WTC11 (cell line): ENCODE data around the gene TCF12. TPM values are rescaled to one million over a fixed set of nuclear protein-coding genes. Genes with fewer than 3 reads are reported as not detected.

Experiments
- ATAC-seq: fragments of 200-7000 bp; cut with Tn5 transposase; 2 replicates; pipeline ENCODE4 v1.10.0; 2021; ENCODE audit warnings: mild to moderate bottlenecking, moderate library complexity
- CTCF ChIA-PET: fragments of 300-600 bp; sonication (Branson Sonifier 250); formaldehyde crosslinking; loops from one replicate; lab custom pipeline; 2021; ENCODE audit warnings: antibody characterized with exemption; lab: Charles Lee
- POLR2A ChIA-PET: fragments of 350-600 bp; sonication (Branson Sonifier 250); formaldehyde crosslinking; loops from one replicate; lab custom pipeline; 2021; ENCODE audit warnings: antibody characterized with exemption; lab: Charles Lee
- DNase-seq: peaks from one replicate; pipeline ENCODE4 v3.0.0; 2021; ENCODE audit warnings: low spot score
- H3K27ac Mint-ChIP-seq: 2 replicates; pipeline ENCODE4 v1.8.0; 2021; ENCODE audit warnings: mixed read lengths
- H3K27me3 Mint-ChIP-seq: 2 replicates; pipeline ENCODE4 v1.8.0; 2021; ENCODE audit warnings: low read depth, mild to moderate bottlenecking, moderate library complexity, mixed read lengths
- H3K36me3 Mint-ChIP-seq: 2 replicates; pipeline ENCODE4 v1.8.0; 2021; ENCODE audit warnings: mixed read lengths
- H3K4me1 Mint-ChIP-seq: 2 replicates; pipeline ENCODE4 v1.8.0; 2022; ENCODE audit warnings: mixed read lengths
- H3K4me3 Mint-ChIP-seq: 2 replicates; pipeline ENCODE4 v1.8.0; 2021; ENCODE audit warnings: mild to moderate bottlenecking, moderate library complexity, mixed read lengths
- H3K9me3 Mint-ChIP-seq: 2 replicates; pipeline ENCODE4 v1.8.0; 2021; ENCODE audit warnings: mixed read lengths
- CREM ChIP-seq: sonication (generic); formaldehyde crosslinking; IDR thresholded peaks from 2 replicates; pipeline ENCODE4 v1.8.1; 2022; ENCODE audit warnings: mild to moderate bottlenecking, missing genetic modification reagents, moderate library complexity
- ESRRA ChIP-seq: sonication (generic); formaldehyde crosslinking; IDR thresholded peaks from 2 replicates; pipeline ENCODE4 v1.8.1; 2022; ENCODE audit warnings: mild to moderate bottlenecking, missing genetic modification reagents, borderline replicate concordance
- FOXP1 ChIP-seq: sonication (generic); formaldehyde crosslinking; IDR thresholded peaks from 2 replicates; pipeline ENCODE4 v1.8.0; 2022; ENCODE audit warnings: missing genetic modification reagents, mild to moderate bottlenecking, moderate library complexity, borderline replicate concordance
- JAZF1 ChIP-seq: fragments of 250-450 bp; sonication (Bioruptor Pico); IDR thresholded peaks from 2 replicates; pipeline ENCODE4 v1.9.0; 2021; ENCODE audit warnings: moderate library complexity, mild to moderate bottlenecking, inconsistent platforms
- MYBL2 ChIP-seq: sonication (generic); formaldehyde crosslinking; IDR thresholded peaks from 2 replicates; pipeline ENCODE4 v1.8.1; 2023; ENCODE audit warnings: mild to moderate bottlenecking, moderate library complexity, missing genetic modification reagents
- NFATC4 ChIP-seq: fragments of 250-450 bp; sonication (Bioruptor Pico); IDR thresholded peaks from 2 replicates; pipeline ENCODE4 v1.9.0; 2021; ENCODE audit warnings: mild to moderate bottlenecking
- NFYB ChIP-seq: sonication (generic); formaldehyde crosslinking; conservative IDR thresholded peaks from 2 replicates; pipeline ENCODE4 v1.8.0; 2022; ENCODE audit warnings: low read depth, missing genetic modification reagents
- NR1H2 ChIP-seq: sonication (generic); formaldehyde crosslinking; IDR thresholded peaks from 2 replicates; pipeline ENCODE4 v1.9.0; 2021; ENCODE audit warnings: mild to moderate bottlenecking, moderate library complexity, missing genetic modification reagents
- RELA ChIP-seq: sonication (generic); formaldehyde crosslinking; IDR thresholded peaks from 2 replicates; pipeline ENCODE4 v1.8.1; 2022; ENCODE audit warnings: missing genetic modification reagents, mild to moderate bottlenecking, borderline replicate concordance
- RORB ChIP-seq: fragments of 250-450 bp; sonication (Bioruptor Pico); IDR thresholded peaks from 2 replicates; pipeline ENCODE4 v1.9.0; 2021; ENCODE audit warnings: mild to moderate bottlenecking
- SMAD3 ChIP-seq: sonication (generic); formaldehyde crosslinking; IDR thresholded peaks from 2 replicates; pipeline ENCODE4 v1.8.0; 2022; ENCODE audit warnings: missing genetic modification reagents, mild to moderate bottlenecking, borderline replicate concordance
- SMAD4 ChIP-seq: sonication (generic); formaldehyde crosslinking; IDR thresholded peaks from 2 replicates; pipeline ENCODE4 v1.8.0; 2022; ENCODE audit warnings: mild to moderate bottlenecking, missing genetic modification reagents
- SOX15 ChIP-seq: fragments of 250-450 bp; sonication (Bioruptor Pico); IDR thresholded peaks from 2 replicates; pipeline ENCODE4 v1.9.0; 2021; ENCODE audit warnings: mild to moderate bottlenecking
- TCF7 ChIP-seq: sonication (generic); formaldehyde crosslinking; IDR thresholded peaks from 2 replicates; pipeline ENCODE4 v1.8.0; 2022; ENCODE audit warnings: mild to moderate bottlenecking, low read depth, missing genetic modification reagents, moderate library complexity
- TEAD4 ChIP-seq: sonication (generic); formaldehyde crosslinking; IDR thresholded peaks from 2 replicates; pipeline ENCODE4 v1.8.0; 2022; ENCODE audit warnings: mild to moderate bottlenecking, missing genetic modification reagents
- TP53 ChIP-seq: sonication (generic); formaldehyde crosslinking; IDR thresholded peaks from 2 replicates; pipeline ENCODE4 v1.8.1; 2023; ENCODE audit warnings: mild to moderate bottlenecking, missing genetic modification reagents
- ZBTB21 ChIP-seq: sonication (generic); formaldehyde crosslinking; IDR thresholded peaks from 2 replicates; pipeline ENCODE4 v1.8.1; 2023; ENCODE audit warnings: mild to moderate bottlenecking, missing genetic modification reagents, borderline replicate concordance
- ZNF317 ChIP-seq: sonication (generic); formaldehyde crosslinking; IDR thresholded peaks from 2 replicates; pipeline ENCODE4 v1.8.1; 2023; ENCODE audit warnings: low read depth, mild to moderate bottlenecking, moderate library complexity, missing genetic modification reagents, borderline replicate concordance
- total RNA-seq: library from RNA; stranded (reverse); gene quantifications from 3 replicates; pipeline ENCODE4 v1.2.3, GENCODE V29; 2021
- TF ChIP-seq, protein P1 (sequence below): sonication (generic); formaldehyde crosslinking; IDR thresholded peaks from 2 replicates; pipeline ENCODE4 v1.8.1; 2023; ENCODE audit warnings: mild to moderate bottlenecking, moderate library complexity, missing genetic modification reagents
- TF ChIP-seq, protein P2 (sequence below): sonication (generic); formaldehyde crosslinking; IDR thresholded peaks from 2 replicates; pipeline ENCODE4 v1.8.0; 2022; ENCODE audit warnings: mild to moderate bottlenecking, missing genetic modification reagents
- TF ChIP-seq, protein P3 (sequence below): sonication (generic); formaldehyde crosslinking; IDR thresholded peaks from 2 replicates; pipeline ENCODE4 v1.8.0; 2023; ENCODE audit warnings: missing genetic modification reagents, mild to moderate bottlenecking, borderline replicate concordance
- TF ChIP-seq, protein P4 (sequence below): sonication (generic); formaldehyde crosslinking; IDR thresholded peaks from 2 replicates; pipeline ENCODE4 v1.8.0; 2022; ENCODE audit warnings: mild to moderate bottlenecking, missing genetic modification reagents
- TF ChIP-seq, protein P5 (sequence below): sonication (generic); formaldehyde crosslinking; IDR thresholded peaks from 2 replicates; pipeline ENCODE4 v1.8.0; 2022; ENCODE audit warnings: mild to moderate bottlenecking, missing genetic modification reagents
- TF ChIP-seq, protein P6 (sequence below): fragments of 250-450 bp; sonication (Bioruptor Pico); IDR thresholded peaks from 2 replicates; pipeline ENCODE4 v1.9.0; 2021; ENCODE audit warnings: mild to moderate bottlenecking

TCF12 gene
- total RNA-seq, 1 experiment from 2014 or later, result 73.2 TPM

DNA sequence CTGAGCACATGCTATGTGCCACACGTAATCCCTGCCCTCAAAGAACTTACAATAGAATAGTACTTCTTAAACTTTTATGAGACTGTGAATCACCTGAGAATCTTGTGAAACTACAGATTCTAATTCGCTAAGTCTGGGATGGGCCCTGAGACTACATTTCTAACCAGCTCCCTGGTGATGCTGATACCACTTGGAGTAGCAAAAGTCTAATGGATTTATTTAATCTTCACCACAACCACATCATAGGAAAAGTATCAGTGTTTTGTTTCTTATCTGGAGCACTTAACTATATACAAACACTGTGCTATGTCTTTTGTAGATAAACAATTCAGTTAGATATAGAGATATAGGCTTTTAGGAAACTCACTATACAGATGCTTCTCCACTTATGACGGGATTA lies 23.8 kb upstream of the TCF12 start (continued):
- TF ChIP-seq, protein P1, sequence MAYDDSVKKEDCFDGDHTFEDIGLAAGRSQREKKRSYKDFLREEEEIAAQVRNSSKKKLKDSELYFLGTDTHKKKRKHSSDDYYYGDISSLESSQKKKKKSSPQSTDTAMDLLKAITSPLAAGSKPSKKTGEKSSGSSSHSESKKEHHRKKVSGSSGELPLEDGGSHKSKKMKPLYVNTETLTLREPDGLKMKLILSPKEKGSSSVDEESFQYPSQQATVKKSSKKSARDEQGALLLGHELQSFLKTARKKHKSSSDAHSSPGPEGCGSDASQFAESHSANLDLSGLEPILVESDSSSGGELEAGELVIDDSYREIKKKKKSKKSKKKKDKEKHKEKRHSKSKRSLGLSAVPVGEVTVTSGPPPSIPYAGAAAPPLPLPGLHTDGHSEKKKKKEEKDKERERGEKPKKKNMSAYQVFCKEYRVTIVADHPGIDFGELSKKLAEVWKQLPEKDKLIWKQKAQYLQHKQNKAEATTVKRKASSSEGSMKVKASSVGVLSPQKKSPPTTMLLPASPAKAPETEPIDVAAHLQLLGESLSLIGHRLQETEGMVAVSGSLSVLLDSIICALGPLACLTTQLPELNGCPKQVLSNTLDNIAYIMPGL, result no peak
- TF ChIP-seq RELA (CRISPR knock-in tag) (no peak), FOXP1 (CRISPR knock-in tag) (no peak)
- TF ChIP-seq, protein P2, sequence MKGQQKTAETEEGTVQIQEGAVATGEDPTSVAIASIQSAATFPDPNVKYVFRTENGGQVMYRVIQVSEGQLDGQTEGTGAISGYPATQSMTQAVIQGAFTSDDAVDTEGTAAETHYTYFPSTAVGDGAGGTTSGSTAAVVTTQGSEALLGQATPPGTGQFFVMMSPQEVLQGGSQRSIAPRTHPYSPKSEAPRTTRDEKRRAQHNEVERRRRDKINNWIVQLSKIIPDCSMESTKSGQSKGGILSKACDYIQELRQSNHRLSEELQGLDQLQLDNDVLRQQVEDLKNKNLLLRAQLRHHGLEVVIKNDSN (CRISPR knock-in tag), result no peak

DNA sequence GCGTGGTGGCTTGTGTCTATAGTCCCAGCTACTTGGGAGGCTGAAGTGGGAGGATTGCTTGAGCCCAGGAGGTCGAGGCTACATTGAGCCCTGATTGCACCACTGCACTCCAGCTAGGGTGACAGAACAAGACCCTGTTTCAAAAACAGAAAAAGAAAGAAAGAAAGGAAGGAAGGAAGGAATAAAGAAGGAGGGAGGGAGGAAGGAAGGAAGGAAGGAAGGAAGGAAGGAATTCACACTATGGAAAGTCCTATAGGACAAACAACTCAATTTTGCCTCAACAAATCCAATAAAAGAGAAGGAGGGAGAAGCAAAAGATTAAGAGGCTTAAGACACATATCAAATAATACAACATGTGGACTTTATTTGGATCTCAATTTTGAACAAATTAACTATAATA lies 16.5 kb upstream of the TCF12 start:
- POLR2A ChIA-PET, result no interaction called here
- CTCF ChIA-PET, result no interaction called here
- peaks cover 13% of the 10 kb centered on the region for H3K36me3 Mint-ChIP-seq
- H3K27ac Mint-ChIP-seq, result no peak overlapping the region
- no peak for ATAC-seq
- no peak overlapping the region for H3K4me3 Mint-ChIP-seq
- no peak for TF ChIP-seq RORB (CRISPR knock-in tag)
- TF ChIP-seq, protein P3, sequence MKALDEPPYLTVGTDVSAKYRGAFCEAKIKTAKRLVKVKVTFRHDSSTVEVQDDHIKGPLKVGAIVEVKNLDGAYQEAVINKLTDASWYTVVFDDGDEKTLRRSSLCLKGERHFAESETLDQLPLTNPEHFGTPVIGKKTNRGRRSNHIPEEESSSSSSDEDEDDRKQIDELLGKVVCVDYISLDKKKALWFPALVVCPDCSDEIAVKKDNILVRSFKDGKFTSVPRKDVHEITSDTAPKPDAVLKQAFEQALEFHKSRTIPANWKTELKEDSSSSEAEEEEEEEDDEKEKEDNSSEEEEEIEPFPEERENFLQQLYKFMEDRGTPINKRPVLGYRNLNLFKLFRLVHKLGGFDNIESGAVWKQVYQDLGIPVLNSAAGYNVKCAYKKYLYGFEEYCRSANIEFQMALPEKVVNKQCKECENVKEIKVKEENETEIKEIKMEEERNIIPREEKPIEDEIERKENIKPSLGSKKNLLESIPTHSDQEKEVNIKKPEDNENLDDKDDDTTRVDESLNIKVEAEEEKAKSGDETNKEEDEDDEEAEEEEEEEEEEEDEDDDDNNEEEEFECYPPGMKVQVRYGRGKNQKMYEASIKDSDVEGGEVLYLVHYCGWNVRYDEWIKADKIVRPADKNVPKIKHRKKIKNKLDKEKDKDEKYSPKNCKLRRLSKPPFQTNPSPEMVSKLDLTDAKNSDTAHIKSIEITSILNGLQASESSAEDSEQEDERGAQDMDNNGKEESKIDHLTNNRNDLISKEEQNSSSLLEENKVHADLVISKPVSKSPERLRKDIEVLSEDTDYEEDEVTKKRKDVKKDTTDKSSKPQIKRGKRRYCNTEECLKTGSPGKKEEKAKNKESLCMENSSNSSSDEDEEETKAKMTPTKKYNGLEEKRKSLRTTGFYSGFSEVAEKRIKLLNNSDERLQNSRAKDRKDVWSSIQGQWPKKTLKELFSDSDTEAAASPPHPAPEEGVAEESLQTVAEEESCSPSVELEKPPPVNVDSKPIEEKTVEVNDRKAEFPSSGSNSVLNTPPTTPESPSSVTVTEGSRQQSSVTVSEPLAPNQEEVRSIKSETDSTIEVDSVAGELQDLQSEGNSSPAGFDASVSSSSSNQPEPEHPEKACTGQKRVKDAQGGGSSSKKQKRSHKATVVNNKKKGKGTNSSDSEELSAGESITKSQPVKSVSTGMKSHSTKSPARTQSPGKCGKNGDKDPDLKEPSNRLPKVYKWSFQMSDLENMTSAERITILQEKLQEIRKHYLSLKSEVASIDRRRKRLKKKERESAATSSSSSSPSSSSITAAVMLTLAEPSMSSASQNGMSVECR (CRISPR knock-in tag), result no peak
- TF ChIP-seq, protein P4, sequence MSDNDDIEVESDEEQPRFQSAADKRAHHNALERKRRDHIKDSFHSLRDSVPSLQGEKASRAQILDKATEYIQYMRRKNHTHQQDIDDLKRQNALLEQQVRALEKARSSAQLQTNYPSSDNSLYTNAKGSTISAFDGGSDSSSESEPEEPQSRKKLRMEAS (CRISPR knock-in tag), result no peak
- no peak for TF ChIP-seq SMAD3 (CRISPR knock-in tag)
- no peak for TF ChIP-seq NR1H2 (CRISPR knock-in tag)
- no peak for TF ChIP-seq TP53 (CRISPR knock-in tag)
- TF ChIP-seq, protein P5, sequence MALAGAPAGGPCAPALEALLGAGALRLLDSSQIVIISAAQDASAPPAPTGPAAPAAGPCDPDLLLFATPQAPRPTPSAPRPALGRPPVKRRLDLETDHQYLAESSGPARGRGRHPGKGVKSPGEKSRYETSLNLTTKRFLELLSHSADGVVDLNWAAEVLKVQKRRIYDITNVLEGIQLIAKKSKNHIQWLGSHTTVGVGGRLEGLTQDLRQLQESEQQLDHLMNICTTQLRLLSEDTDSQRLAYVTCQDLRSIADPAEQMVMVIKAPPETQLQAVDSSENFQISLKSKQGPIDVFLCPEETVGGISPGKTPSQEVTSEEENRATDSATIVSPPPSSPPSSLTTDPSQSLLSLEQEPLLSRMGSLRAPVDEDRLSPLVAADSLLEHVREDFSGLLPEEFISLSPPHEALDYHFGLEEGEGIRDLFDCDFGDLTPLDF (CRISPR knock-in tag), result no peak
- no peak for TF ChIP-seq SMAD4 (CRISPR knock-in tag)
- TF ChIP-seq TEAD4 (CRISPR knock-in tag), result no peak
- no peak for TF ChIP-seq ZBTB21 (CRISPR knock-in tag)
- no peak for TF ChIP-seq CREM (CRISPR knock-in tag)
- TF ChIP-seq NFYB (CRISPR knock-in tag), result no peak
- no peak for TF ChIP-seq ESRRA (CRISPR knock-in tag)
- TF ChIP-seq TCF7 (CRISPR knock-in tag), result no peak
- no peak for TF ChIP-seq JAZF1 (CRISPR knock-in tag)
- no peak for TF ChIP-seq ZNF317 (CRISPR knock-in tag)
- TF ChIP-seq MYBL2 (CRISPR knock-in tag), result no peak
- no peak for TF ChIP-seq NFATC4
- no peak for TF ChIP-seq SOX15 (CRISPR knock-in tag)
- TF ChIP-seq, protein P6, sequence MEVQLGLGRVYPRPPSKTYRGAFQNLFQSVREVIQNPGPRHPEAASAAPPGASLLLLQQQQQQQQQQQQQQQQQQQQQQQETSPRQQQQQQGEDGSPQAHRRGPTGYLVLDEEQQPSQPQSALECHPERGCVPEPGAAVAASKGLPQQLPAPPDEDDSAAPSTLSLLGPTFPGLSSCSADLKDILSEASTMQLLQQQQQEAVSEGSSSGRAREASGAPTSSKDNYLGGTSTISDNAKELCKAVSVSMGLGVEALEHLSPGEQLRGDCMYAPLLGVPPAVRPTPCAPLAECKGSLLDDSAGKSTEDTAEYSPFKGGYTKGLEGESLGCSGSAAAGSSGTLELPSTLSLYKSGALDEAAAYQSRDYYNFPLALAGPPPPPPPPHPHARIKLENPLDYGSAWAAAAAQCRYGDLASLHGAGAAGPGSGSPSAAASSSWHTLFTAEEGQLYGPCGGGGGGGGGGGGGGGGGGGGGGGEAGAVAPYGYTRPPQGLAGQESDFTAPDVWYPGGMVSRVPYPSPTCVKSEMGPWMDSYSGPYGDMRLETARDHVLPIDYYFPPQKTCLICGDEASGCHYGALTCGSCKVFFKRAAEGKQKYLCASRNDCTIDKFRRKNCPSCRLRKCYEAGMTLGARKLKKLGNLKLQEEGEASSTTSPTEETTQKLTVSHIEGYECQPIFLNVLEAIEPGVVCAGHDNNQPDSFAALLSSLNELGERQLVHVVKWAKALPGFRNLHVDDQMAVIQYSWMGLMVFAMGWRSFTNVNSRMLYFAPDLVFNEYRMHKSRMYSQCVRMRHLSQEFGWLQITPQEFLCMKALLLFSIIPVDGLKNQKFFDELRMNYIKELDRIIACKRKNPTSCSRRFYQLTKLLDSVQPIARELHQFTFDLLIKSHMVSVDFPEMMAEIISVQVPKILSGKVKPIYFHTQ, result no peak
- peaks cover 11% of the 10 kb centered on the region for H3K9me3 Mint-ChIP-seq
- peaks cover 2% of the 10 kb centered on the region for H3K27me3 Mint-ChIP-seq
- H3K4me1 Mint-ChIP-seq, result peaks cover 2% of the 10 kb centered on the region
- no peak for DNase-seq
